HG03469 (cell line): Measurements from ENCODE around the gene ZSCAN25.
"Not testable (repeated sequence)": the region's sequence is repeated elsewhere in the genome, so short reads cannot be mapped to it uniquely, and the experiment has no call there.

Experiments
- ATAC-seq: cut with Tn5 transposase; IDR thresholded peaks from one replicate; pipeline ENCODE4 v1.9.1; 2021; ENCODE audit warnings: mild to moderate bottlenecking, moderate library complexity, moderate number of reproducible peaks; ENCODE audit not compliant: unreplicated experiment

The ZSCAN25 gene

GRCh38 chr7:99616359-99617191 is at the start of gene ZSCAN25:
Gene ZSCAN25 (plus strand): TSS chr7:99616946. CDS start chr7:99619607, 2,661 bp downstream.
- ATAC-seq = peak; percentile 73

- not testable (repeated sequence) for ATAC-seq
Observed at GRCh38 chr7:99568770-99569169, 48.0 kb upstream of the ZSCAN25 start.

- no peak for ATAC-seq
Observed at GRCh38 chr7:99571768-99572167, 45.0 kb upstream of the ZSCAN25 start.

DNA sequence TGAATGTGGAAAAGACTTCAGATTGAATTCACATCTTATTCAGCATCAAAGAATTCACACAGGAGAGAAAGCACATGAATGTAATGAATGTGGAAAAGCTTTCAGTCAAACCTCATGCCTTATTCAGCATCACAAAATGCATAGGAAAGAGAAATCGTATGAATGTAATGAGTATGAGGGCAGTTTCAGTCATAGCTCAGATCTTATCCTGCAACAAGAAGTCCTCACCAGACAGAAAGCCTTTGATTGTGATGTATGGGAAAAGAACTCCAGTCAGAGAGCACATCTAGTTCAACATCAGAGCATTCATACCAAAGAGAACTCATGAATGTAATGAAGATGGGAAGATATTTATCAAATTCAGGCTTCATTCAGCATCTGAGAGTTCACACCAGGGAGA is 43.5 kb upstream of the ZSCAN25 start:
- no peak for ATAC-seq

DNA sequence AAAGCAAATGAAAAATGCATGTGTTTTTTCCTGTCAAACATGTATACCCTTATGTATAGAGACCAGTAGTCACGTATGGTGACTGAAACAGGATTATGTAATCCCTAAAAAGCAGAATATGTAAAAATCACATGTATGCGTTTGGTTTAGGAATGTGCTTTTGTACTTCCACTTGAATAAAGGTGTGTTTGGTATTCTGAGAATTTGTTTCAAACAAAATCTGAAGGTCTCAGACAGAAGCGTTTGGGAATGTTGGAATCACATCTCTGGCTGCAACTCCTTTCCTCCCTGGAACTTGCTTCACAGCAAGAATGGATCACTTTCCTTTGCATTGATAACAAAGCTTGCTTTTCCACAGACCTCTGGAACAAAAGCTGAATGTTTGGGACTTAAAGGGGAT is 40.5 kb upstream of the ZSCAN25 start:
- ATAC-seq = no peak

- ATAC-seq = no peak
Observed at GRCh38 chr7:99579281-99579955, 37.3 kb upstream of the ZSCAN25 start.

- no peak for ATAC-seq
Observed at GRCh38 chr7:99579956-99580777, 36.6 kb upstream of the ZSCAN25 start.

DNA sequence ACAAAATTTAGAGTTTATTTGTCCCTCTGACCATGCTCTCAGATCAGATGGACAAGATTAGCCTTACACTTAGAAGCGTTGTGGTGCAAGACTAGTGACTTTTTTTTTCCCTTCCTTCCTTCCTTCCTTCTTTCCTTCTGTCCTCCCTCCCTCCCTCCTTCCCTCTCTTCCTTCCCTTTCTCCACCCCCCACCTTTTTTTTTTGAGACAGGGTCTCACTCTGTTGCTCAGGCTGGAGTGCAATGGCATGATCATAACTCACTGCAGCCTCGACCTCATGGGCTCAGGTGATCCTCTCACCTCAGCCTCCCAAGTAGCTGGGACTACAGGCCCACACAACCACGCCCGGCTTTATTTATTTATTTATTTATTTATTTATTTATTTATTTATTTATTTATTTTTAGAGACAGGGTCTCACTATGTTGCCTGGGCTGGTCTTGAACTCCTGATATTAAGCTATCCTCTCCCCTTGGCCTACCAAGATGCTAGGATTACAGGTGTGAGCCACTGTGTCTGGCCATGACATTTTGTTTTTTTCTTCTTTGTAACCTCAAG is 35.9 kb upstream of the ZSCAN25 start:
- not testable (repeated sequence) for ATAC-seq

GRCh38 chr7:99588868-99589267 is 27.9 kb upstream of the ZSCAN25 start:
- ATAC-seq = no peak

DNA sequence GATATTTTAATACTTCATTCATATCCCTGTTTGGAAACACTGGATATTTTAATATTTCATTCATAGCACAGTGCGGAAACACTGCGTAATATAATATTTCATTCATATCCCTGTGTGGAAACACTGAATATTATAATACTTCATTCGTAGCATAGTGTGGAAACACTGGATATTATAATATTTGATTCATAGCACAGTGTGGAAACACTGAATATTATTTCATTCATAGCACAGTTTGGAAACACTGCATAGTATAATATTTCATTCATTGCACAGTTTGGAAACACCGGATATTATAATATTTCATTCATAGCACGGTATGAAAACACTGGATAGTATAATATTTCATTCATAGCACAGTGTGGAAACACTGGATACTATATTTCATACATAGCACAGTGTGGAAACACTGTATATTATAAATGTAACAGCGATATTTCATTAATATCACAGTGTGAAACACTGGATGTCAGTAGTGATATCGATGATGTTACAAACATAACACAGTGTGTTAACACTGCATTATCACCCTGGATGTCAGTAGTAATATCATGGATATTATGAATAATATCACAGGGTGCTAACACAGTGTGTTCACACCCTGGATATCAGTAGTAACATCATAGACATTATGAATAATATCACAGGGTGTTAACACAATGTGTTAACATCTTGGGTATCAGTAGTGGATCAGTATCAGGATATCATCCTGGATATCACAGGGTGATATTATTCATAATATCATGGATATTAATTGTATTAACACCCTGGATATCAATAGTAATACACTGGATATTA is 21.6 kb upstream of the ZSCAN25 start:
- ATAC-seq = no peak

DNA sequence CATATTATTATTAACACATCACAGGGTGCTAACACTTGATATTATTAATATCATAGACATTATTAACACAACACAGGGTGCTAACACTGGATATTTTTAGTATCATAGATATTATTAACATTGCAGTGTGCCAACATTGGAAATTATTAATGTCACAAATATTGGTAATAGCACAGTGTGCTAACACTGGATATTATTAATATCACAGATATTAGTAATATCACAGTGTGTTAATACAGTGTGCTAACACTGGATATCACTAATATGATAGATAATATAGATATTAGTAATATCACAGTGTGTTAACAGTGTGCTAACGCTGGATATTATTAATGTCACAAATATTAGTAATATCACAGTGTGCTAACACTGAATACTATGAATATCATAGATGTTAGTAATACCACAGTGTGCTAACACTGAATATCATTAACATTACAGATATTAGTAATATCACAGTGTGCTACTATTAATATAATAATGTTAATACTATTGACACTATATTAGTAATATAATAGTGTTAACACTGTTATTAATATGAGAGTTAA is 20.3 kb upstream of the ZSCAN25 start:
- no peak for ATAC-seq

- no peak for ATAC-seq
Observed at GRCh38 chr7:99597762-99598501, 18.8 kb upstream of the ZSCAN25 start, which contains the start of gene TMEM225B. Gene TMEM225B (plus strand): TSS chr7:99598267. CDS start chr7:99604389, 6,122 bp downstream.

DNA sequence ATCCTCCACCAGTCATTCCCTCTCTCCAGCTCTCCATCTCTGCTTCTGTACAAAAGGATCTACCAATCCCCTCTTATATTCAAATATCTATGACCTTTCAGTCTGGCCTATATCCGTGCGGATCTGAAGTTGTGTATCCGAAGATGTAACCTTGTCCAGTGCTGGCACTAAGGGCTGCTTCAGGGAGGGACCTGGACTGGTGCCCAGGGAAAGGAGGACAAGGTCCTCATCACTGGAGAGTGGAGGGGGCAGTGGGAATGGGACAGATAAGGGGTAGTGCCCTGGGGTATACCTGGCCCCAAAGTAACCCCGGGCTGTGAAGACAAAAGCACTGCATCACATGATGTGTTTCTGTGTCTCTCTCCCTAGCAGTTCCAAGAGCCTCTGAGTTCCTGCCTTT is 16.9 kb upstream of the ZSCAN25 start:
- no peak for ATAC-seq

- ATAC-seq = no peak
Observed at GRCh38 chr7:99601656-99602310, 15.0 kb upstream of the ZSCAN25 start.

DNA sequence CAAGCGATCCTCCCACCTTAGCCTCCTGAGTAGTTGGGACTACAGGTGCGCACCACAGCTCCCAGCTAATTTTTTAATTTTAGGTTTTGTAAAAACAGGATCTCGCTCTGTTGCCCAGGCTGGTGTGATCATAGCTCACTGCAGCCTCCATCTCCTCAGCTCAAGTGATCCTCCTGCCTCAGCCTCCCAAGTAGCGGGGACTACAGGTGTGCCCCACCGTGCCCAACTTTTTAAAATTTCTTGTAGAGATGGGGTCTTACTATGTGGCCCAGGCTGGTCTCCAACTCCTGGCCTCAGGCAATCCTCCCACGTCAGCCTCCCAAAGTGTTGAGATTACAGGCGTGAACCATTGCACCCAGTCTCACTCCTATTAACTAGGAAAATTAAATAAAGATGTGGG is 11.2 kb upstream of the ZSCAN25 start:
- no peak for ATAC-seq

DNA sequence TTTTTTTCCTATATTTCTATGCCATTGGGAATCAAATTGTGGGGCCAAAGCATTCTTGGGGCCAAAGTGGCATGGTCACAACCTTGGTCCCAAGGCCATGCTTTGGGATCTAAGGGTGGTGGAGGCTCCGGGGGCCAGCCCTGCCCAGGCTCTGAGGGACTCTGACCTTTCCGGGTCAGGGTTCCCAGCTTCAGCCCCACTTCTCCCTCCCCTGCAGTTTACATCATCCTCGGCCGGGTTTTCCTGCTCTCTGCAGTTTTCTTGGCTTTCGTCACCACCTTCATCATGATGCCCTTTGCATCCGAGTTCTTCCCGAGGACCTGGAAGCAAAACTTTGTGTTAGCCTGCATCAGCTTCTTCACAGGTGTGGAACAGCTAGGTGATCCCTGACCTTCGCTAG is 10.2 kb upstream of the ZSCAN25 start:
- no peak for ATAC-seq

- no peak for ATAC-seq
Observed at GRCh38 chr7:99607548-99607947, 9.2 kb upstream of the ZSCAN25 start.

- no peak for ATAC-seq
Observed at GRCh38 chr7:99614495-99614894, 2.3 kb upstream of the ZSCAN25 start.

DNA sequence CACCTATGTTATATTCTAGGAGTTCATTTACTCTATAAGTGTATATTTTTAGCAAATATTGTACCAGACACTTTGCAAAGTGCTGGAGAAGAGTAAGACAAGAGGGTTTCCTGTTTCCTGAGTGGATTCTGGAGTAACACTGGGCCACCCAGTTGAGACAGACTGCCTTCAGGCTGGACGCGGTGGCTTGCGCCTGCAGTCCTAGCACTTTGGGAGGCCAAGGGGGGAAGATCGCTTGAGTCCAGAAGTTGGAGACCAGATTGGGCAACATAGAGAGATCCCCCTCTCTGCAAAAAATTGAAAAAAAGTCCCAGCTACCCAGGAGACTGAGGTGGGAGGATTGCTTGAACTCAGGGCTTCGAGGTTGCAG is 772 bp upstream of the ZSCAN25 start:
- no peak for ATAC-seq
